ENCODE results near the gene NUCB2. TPM values are rescaled to one million over a fixed set of nuclear protein-coding genes. Genes with fewer than 3 reads are reported as not detected.

Gene NUCB2
- total and polyA plus RNA-seq, 2 donors from 2014 or later = 73.0 to 93.5 TPM

DNA sequence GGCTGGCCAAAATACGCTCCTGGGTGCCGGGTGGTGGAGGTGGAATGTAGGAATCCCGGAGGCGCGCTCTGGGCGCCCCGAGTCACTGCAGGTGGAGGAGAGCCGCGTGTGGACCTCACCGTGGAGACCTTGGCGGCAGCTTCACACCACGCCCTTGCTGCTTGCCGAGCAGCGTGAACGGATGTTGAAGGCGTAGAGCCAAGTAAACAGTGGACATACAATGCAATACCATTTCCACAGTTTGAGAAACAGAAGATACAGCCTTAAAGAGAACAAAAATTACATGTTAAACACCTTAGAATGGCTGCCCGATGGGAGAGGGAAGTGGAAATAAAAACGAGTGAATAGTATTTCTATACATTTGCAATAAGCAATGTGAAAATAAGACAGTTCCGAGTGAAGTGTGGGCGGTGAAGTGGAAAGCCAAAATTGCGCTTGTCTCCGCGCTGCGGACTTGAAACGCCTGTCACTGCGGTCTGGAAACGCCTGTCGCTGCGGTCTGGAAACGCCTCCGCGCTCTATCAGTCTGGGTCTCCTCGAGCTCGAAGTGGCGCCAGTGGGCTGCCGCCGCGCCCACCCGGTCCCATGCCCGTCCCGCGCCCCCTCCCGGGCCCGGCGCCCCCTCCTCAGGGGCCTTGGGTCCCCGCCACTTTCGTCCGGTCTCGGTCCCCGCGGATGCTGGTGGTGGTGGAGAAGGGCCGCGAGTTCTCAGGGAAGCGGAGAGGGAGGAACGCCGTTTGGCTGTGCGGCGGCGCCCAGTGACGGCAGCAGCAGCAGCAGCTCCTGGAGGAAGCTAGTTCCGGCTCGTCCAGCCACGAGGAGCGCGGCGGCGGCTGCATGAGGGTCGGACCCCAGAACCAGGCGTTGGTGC is 76.6 kb downstream of the NUCB2 start:
- Histone ChIP-seq H3K4me1 (ENCODE audit: control insufficient read depth in 2 of 3, insufficient read depth in 2 of 3, low read depth in 1 of 3, low read length in 3 of 3) (peaks cover 0 to 9% (median 8%) of the 10 kb centered on the region in 3 donors), H3K9me3 (ENCODE audit: control insufficient read depth in 2 of 3, insufficient read depth in 1 of 3, low read length in 3 of 3) (no peaks in the 10 kb centered on the region), H3K27me3 (ENCODE audit: control insufficient read depth, insufficient read depth, low read length) (peaks cover 9% of the 10 kb centered on the region), H3K36me3 (ENCODE audit: control insufficient read depth in 2 of 3, insufficient read depth in 3 of 3, low read length in 3 of 3) (no peaks in the 10 kb centered on the region), H3K27ac (ENCODE audit: low read depth in 2 of 2, low read length in 2 of 2) (peak overlapping the region; percentile 52 to 76), H3K4me3 (ENCODE audit: low read length in 3 of 3) (peak overlapping the region; percentile 64 to 81 (median 75)), H3K9ac (ENCODE audit: low read length in 3 of 3) (peak overlapping the region; percentile 1 to 52 (median 34))
- TF ChIP-seq, protein P1, sequence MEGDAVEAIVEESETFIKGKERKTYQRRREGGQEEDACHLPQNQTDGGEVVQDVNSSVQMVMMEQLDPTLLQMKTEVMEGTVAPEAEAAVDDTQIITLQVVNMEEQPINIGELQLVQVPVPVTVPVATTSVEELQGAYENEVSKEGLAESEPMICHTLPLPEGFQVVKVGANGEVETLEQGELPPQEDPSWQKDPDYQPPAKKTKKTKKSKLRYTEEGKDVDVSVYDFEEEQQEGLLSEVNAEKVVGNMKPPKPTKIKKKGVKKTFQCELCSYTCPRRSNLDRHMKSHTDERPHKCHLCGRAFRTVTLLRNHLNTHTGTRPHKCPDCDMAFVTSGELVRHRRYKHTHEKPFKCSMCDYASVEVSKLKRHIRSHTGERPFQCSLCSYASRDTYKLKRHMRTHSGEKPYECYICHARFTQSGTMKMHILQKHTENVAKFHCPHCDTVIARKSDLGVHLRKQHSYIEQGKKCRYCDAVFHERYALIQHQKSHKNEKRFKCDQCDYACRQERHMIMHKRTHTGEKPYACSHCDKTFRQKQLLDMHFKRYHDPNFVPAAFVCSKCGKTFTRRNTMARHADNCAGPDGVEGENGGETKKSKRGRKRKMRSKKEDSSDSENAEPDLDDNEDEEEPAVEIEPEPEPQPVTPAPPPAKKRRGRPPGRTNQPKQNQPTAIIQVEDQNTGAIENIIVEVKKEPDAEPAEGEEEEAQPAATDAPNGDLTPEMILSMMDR (IDR thresholded peaks at IDR 0.05; ENCODE audit: borderline replicate concordance, extremely low read depth, insufficient read depth) = no peak
- intact Hi-C loops (cut with DNase I) = no loop called here
- DNase-seq (peak; percentile 82 to 91 (median 85)), FAIRE-seq (no peak)

DNA sequence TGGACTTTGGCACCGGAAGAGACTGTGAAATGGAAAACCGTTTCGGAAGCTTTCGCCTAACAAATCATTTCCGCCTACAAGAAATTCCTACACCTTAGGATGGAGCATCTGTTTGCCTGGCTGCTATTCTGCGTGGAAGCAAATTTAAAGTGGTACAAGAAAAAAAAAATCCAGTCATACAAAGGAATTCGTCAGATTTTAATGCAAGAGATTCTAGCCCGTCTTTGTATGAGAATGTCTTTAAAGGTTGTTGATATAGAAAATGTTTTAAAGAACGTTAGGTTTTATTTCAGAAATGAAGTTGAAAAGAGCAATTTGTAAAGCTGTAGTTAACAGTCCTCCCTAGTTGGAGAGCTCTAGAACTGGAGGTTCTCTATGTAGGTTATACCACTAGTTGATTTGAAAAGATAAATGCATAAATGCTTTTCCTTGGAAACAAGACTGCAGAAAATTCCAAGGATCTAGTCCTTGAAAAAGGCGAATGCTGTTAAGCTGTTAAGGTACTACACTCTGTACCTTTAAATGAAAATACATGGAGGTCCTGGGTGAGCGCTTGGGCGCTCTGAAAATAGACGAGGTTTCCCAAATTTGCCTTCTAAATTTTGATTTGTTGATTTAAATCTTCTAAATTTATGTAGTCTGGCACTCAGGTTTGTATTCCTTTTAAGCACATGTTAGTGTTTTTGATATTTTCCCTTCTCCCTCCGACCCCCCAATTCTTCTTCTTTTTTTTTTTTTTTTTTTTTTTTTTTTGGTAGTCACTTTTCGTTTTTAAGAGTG is 77.5 kb downstream of the NUCB2 start:
- peaks cover 9% of the 10 kb centered on the region for H3K27me3 ChIP-seq (ENCODE audit: control insufficient read depth, insufficient read depth, low read length)
- peak overlapping the region; percentile 64 to 81 (median 75) for H3K4me3 ChIP-seq (ENCODE audit: low read length in 3 of 3)
- peak overlapping the region in 1 of 2 donors; percentile 76 for H3K27ac ChIP-seq (ENCODE audit: low read depth in 2 of 2, low read length in 2 of 2)
- peak overlapping the region; percentile 1 to 37 (median 34) for H3K9ac ChIP-seq (ENCODE audit: low read length in 3 of 3)
- intact Hi-C loops (cut with DNase I) = no loop called here
- peak in 1 of 5 donors; percentile 4 for DNase-seq
- no peaks in the 10 kb centered on the region for H3K9me3 ChIP-seq (ENCODE audit: control insufficient read depth in 2 of 3, insufficient read depth in 1 of 3, low read length in 3 of 3)
- FAIRE-seq = no peak
- TF ChIP-seq, protein P1 (IDR thresholded peaks at IDR 0.05; ENCODE audit: borderline replicate concordance, extremely low read depth, insufficient read depth) = no peak
- peaks cover 0 to 9% (median 8%) of the 10 kb centered on the region in 3 donors for H3K4me1 ChIP-seq (ENCODE audit: control insufficient read depth in 2 of 3, insufficient read depth in 2 of 3, low read depth in 1 of 3, low read length in 3 of 3)
- no peaks in the 10 kb centered on the region for H3K36me3 ChIP-seq (ENCODE audit: control insufficient read depth in 2 of 3, insufficient read depth in 3 of 3, low read length in 3 of 3)

DNA sequence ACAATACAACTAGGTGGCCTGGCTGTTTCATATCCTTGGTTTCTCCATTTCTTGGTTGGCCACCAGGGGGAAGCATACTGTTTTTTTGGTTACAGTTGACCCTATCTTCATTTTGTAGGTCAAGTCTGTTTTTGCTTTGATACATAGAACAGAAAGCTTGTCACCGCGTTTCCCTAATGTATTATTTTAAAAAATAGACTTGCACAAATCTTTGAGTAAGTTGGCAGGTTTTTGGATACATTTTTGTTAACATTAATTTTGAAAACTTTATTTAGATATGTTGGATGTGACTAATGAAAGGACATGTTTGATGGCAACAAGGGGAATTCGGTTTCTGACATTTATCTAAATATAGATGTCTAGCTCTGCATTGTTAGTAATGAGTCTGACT is 78.1 kb downstream of the NUCB2 start:
- Histone ChIP-seq H3K36me3 (ENCODE audit: control insufficient read depth in 2 of 3, insufficient read depth in 3 of 3, low read length in 3 of 3) (no peaks in the 10 kb centered on the region), H3K9ac (ENCODE audit: low read length in 3 of 3) (no peak overlapping the region), H3K27me3 (ENCODE audit: control insufficient read depth, insufficient read depth, low read length) (peaks cover 9% of the 10 kb centered on the region), H3K27ac (ENCODE audit: low read depth in 2 of 2, low read length in 2 of 2) (no peak overlapping the region), H3K9me3 (ENCODE audit: control insufficient read depth in 2 of 3, insufficient read depth in 1 of 3, low read length in 3 of 3) (no peaks in the 10 kb centered on the region), H3K4me1 (ENCODE audit: control insufficient read depth in 2 of 3, insufficient read depth in 2 of 3, low read depth in 1 of 3, low read length in 3 of 3) (peaks cover 0 to 9% (median 8%) of the 10 kb centered on the region in 3 donors), H3K4me3 (ENCODE audit: low read length in 3 of 3) (peak overlapping the region in 1 of 3 donors; percentile 81)
- intact Hi-C loops (cut with DNase I) = no loop called here
- DNase-seq (peak in 4 of 5 donors; percentile 65 to 83 (median 72)), FAIRE-seq (peak; percentile 52)
- TF ChIP-seq, protein P1 (IDR thresholded peaks at IDR 0.05; ENCODE audit: borderline replicate concordance, extremely low read depth, insufficient read depth) = peak; percentile 57

Measured in kidney (tissue), 14 donors.